Measurements from ENCODE around the gene PSMD12. TPM values are rescaled to one million over a fixed set of nuclear protein-coding genes. Genes with fewer than 3 reads are reported as not detected.

PSMD12 gene
- total RNA-seq, 1 donor from 2014 or later = 54.6 TPM

DNA sequence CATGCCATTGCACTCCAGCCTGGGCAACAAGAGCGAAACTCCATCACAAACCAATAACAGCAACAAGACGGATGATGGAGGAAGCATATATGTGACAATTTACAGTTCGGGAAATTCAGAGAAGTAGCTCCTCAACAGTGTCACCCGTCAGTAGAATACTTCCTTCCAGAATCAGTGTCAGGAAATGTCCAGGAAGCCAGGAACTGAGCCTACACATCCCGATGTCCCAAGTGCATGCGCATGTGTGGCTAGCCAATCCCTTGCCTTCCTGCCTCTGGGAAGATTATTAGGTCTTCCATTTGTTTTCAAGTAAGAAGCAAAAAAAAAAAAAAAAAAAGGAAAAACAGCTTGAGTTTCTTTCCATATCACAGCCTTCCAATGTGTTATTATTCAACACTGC lies 9.3 kb upstream of the PSMD12 start:
- H3K4me3 Mint-ChIP-seq = no peak overlapping the region
- H3K27me3 Mint-ChIP-seq = no peaks in the 10 kb centered on the region
- ChIA-PET CTCF (interaction anchor here (0.8 to 6.6 kb wide), 13 partner anchors 9 to 314 kb away, joined by 3 to 85 read pairs (median 3); partner anchors contain the start of gene PSMD12), POLR2A (interaction anchor here (0.7 to 3.1 kb wide), 2 partner anchors 10 to 314 kb away, joined by 9 to 22 read pairs; partner anchors contain the start of gene PSMD12)
- DNase-seq (no peak), ATAC-seq (ENCODE audit: low read depth) (no peak)
- no peaks in the 10 kb centered on the region for H3K9me3 Mint-ChIP-seq
- TF ChIP-seq, protein P1, sequence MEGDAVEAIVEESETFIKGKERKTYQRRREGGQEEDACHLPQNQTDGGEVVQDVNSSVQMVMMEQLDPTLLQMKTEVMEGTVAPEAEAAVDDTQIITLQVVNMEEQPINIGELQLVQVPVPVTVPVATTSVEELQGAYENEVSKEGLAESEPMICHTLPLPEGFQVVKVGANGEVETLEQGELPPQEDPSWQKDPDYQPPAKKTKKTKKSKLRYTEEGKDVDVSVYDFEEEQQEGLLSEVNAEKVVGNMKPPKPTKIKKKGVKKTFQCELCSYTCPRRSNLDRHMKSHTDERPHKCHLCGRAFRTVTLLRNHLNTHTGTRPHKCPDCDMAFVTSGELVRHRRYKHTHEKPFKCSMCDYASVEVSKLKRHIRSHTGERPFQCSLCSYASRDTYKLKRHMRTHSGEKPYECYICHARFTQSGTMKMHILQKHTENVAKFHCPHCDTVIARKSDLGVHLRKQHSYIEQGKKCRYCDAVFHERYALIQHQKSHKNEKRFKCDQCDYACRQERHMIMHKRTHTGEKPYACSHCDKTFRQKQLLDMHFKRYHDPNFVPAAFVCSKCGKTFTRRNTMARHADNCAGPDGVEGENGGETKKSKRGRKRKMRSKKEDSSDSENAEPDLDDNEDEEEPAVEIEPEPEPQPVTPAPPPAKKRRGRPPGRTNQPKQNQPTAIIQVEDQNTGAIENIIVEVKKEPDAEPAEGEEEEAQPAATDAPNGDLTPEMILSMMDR (IDR thresholded peaks at IDR 0.05) = no peak
- no peaks in the 10 kb centered on the region for H3K36me3 Mint-ChIP-seq (ENCODE audit: low read depth)
- intact Hi-C loops (cut with micrococcal nuclease) = loop anchor here (5.0 to 10.0 kb wide), 3 partner anchors 442 to 1181 kb away; partner anchors contain the start of gene CEP112
- no peak overlapping the region for H3K27ac Mint-ChIP-seq
- peaks cover 26% of the 10 kb centered on the region for H3K4me1 Mint-ChIP-seq

DNA sequence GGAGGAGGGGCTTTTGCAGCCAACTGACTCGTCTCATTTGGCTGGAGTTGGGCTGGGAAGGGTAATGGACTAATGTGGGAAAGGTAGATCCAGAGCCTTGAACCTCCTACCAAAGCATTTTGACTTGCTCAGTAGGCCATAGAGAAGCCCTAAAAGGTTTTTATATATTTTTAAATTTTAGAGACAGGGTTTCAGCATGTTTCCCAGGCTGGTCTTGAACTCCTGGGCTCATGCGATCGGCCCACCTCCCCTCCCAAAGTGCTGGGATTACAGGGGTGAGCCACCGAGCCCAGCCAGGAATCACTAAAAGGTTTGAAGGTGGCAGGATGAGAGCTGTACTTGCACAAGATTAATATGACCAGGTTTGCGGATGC lies 8.7 kb upstream of the PSMD12 start:
- DNase-seq (no peak), ATAC-seq (ENCODE audit: low read depth) (no peak)
- TF ChIP-seq, protein P1 (IDR thresholded peaks at IDR 0.05) = no peak
- no peaks in the 10 kb centered on the region for H3K9me3 Mint-ChIP-seq
- peaks cover 26% of the 10 kb centered on the region for H3K4me1 Mint-ChIP-seq
- H3K4me3 Mint-ChIP-seq = peak overlapping the region; percentile 73
- no peaks in the 10 kb centered on the region for H3K27me3 Mint-ChIP-seq
- H3K27ac Mint-ChIP-seq = peak overlapping the region; percentile 76
- no peaks in the 10 kb centered on the region for H3K36me3 Mint-ChIP-seq (ENCODE audit: low read depth)
- intact Hi-C loops (cut with micrococcal nuclease) = loop anchor here (5.0 to 10.0 kb wide), 3 partner anchors 442 to 1180 kb away; partner anchors contain the start of gene CEP112
- ChIA-PET POLR2A (interaction anchor here (1.1 kb wide), 1 partner anchor 9 kb away, joined by 3 read pairs; no protein-coding TSS in a partner anchor), CTCF (interaction anchor here (0.7 to 6.6 kb wide), 19 partner anchors 8 to 323 kb away, joined by 3 to 85 read pairs (median 3); partner anchors contain the start of gene PSMD12)

DNA sequence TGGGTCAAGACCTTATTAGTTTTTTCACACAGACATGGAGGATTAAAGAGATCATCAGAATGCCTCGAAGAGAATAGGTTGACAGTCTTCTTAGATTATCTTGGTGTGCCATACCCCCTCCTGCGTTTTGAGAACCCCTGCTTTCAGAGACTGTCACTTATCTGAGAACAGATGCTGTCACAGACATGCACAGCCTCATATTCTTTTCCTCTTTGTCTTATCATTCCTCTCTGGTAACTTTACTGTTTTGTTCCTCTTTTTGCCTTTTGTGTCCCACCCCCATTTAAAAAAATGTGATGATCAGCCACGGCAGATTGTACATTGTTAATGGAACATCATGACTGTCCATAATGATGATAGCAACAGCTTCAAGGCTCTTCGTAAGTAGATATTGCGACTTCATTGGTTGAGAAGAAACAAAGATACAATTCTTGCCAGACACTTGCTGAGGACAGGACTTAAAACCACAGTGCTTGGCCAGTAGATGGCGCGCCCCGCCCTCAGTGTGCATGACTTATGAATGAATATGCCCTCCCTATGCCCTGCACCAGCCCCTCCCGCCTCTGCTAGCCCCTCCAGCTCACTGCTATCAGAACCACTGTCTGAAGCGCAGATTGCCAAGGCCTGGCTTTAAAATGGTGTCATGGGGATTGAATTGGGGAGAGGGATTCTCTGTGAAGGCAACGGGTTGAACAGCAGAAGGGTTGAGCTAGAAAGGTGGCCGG lies 8.1 kb upstream of the PSMD12 start:
- POLR2A ChIA-PET = interaction anchor here (1.1 kb wide), 1 partner anchor 9 kb away, joined by 3 read pairs; no protein-coding TSS in a partner anchor
- Mint-ChIP-seq H3K36me3 (ENCODE audit: low read depth) (no peaks in the 10 kb centered on the region), H3K27me3 (no peaks in the 10 kb centered on the region), H3K4me1 (peaks cover 21% of the 10 kb centered on the region), H3K4me3 (peak overlapping the region; percentile 73), H3K27ac (peak overlapping the region; percentile 76), H3K9me3 (no peaks in the 10 kb centered on the region)
- DNase-seq (peak; percentile 76), ATAC-seq (ENCODE audit: low read depth) (peak; percentile 59)
- TF ChIP-seq, protein P1 (IDR thresholded peaks at IDR 0.05) = no peak
- intact Hi-C loops (cut with micrococcal nuclease) = loop anchor here (1.0 to 10.0 kb wide), 7 partner anchors 8 to 1180 kb away; partner anchors contain the start of genes CEP112 and PSMD12
- CTCF ChIA-PET = interaction anchor here (0.6 to 6.6 kb wide), 21 partner anchors 8 to 323 kb away, joined by 3 to 85 read pairs (median 3); partner anchors contain the start of gene PSMD12

DNA sequence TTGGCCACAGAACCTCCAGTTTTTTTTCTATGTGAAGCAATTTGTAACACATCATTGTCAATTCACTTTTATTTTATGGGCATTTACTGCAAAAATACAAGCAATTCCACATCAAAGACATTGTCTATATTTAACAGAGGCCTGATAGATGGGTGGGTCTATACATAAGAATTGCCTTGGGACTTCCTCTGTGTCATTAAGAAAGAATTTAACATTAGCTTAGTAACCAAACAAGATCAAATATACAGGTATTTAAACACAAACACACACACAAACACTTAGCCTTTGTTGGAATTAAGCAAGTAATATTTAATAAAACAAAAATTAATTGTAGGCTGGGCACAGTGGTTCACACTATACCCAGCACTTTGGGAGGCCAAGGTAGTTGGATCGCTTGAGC lies 6.4 kb upstream of the PSMD12 start:
- Mint-ChIP-seq H3K27me3 (no peaks in the 10 kb centered on the region), H3K4me1 (peaks cover 15% of the 10 kb centered on the region), H3K9me3 (no peaks in the 10 kb centered on the region), H3K36me3 (ENCODE audit: low read depth) (no peaks in the 10 kb centered on the region), H3K27ac (no peak overlapping the region), H3K4me3 (no peak overlapping the region)
- TF ChIP-seq, protein P1 (IDR thresholded peaks at IDR 0.05) = no peak
- ChIA-PET POLR2A (interaction anchor here (0.7 kb wide), 1 partner anchor 151 kb away, joined by 3 read pairs; no protein-coding TSS in a partner anchor), CTCF (interaction anchor here (1.2 to 1.5 kb wide), 2 partner anchors 18 to 103 kb away, joined by 3 to 6 read pairs; no protein-coding TSS in a partner anchor)
- DNase-seq = no peak
- no peak for ATAC-seq (ENCODE audit: low read depth)
- intact Hi-C loops (cut with micrococcal nuclease) = loop anchor here (10.0 kb wide), 1 partner anchor 1178 kb away; the partner anchor contains the start of gene CEP112

DNA sequence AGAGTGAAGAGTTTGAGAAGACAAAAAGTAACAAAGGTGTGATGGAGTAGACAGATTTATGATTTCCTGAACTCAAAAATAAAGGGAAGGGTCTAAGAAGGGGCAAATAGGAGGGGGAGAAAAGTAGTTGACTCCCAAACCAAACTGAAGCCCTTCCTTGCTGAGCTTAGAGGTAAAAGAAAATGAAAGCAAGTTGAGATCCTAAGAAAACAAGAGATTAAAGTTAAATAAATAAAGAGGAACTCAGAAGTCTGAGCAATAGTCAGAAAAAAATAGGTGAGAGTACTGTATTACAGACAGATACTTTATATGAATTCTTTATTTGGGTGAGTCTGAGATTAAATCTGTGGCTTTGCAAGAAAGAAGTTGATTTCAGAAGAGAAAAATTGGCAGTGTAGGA lies 3.3 kb upstream of the PSMD12 start:
- H3K4me3 Mint-ChIP-seq = no peak overlapping the region
- intact Hi-C loops (cut with micrococcal nuclease) = loop anchor here (10.0 kb wide), 1 partner anchor 1175 kb away; the partner anchor contains the start of gene CEP112
- peaks cover 24% of the 10 kb centered on the region for H3K4me1 Mint-ChIP-seq
- no peaks in the 10 kb centered on the region for H3K9me3 Mint-ChIP-seq
- ATAC-seq (ENCODE audit: low read depth) (no peak), DNase-seq (no peak)
- H3K36me3 Mint-ChIP-seq (ENCODE audit: low read depth) = peaks cover 11% of the 10 kb centered on the region
- ChIA-PET CTCF (interaction anchor here (6.0 kb wide), 1 partner anchor 7 kb away, joined by 43 read pairs; the partner anchor contains the start of gene PITPNC1), POLR2A (no interaction called here)
- no peaks in the 10 kb centered on the region for H3K27me3 Mint-ChIP-seq
- no peak overlapping the region for H3K27ac Mint-ChIP-seq
- TF ChIP-seq, protein P1 (IDR thresholded peaks at IDR 0.05) = no peak

All from activated B cell treated with CpG ODN at 0.5 μM for 24 hours (primary cell).